WERI-Rb-1 (cell line): Measurements from ENCODE around the gene LOXHD1.
A peak's percentile ranks its signal among the peaks of the same experiment; 100 is the strongest.

ENCODE experiments used
- DNase-seq: peaks from one replicate; pipeline ENCODE4 v3.0.0-alpha.2; 2020
- H3K27ac ChIP-seq: fragments of 250-450 bp; sonication (Bioruptor Pico); 2 replicates; pipeline ENCODE4 v1.5.1; 2020; ENCODE audit warnings: mild to moderate bottlenecking, moderate library complexity
- H3K27me3 ChIP-seq: fragments of 250-450 bp; sonication (Bioruptor Pico); 2 replicates; pipeline ENCODE4 v1.5.1; 2021; ENCODE audit warnings: mild to moderate bottlenecking, low read depth, moderate library complexity; ENCODE audit not compliant: insufficient read depth, severe bottlenecking
- H3K36me3 ChIP-seq: fragments of 250-450 bp; sonication (Bioruptor Pico); 2 replicates; pipeline ENCODE4 v1.5.1; 2020; ENCODE audit warnings: mild to moderate bottlenecking, moderate library complexity
- H3K4me3 ChIP-seq: 2 replicates; pipeline ENCODE4 v1.5.1; 2011; ENCODE audit warnings: low read depth, mild to moderate bottlenecking, control low read depth, low read length
- H3K9me3 ChIP-seq: fragments of 250-450 bp; sonication (Bioruptor Pico); 2 replicates; pipeline ENCODE4 v1.5.1; 2021; ENCODE audit warnings: mild to moderate bottlenecking, moderate library complexity; ENCODE audit not compliant: severe bottlenecking
- CTCF ChIP-seq: IDR thresholded peaks from 2 replicates; pipeline ENCODE4 v1.5.1; 2011; ENCODE audit warnings: low read depth, mild to moderate bottlenecking, control low read depth, inconsistent platforms, low read length

Gene LOXHD1

GRCh38 chr18:46630160-46630559 is 26.9 kb downstream of the LOXHD1 start:
- no peaks in the 10 kb centered on the region for H3K9me3 ChIP-seq
- TF ChIP-seq CTCF, result no peak
- no peaks in the 10 kb centered on the region for H3K27me3 ChIP-seq
- no peak for DNase-seq
- H3K27ac ChIP-seq, result no peak overlapping the region
- no peaks in the 10 kb centered on the region for H3K36me3 ChIP-seq
- H3K4me3 ChIP-seq, result no peak overlapping the region

DNA sequence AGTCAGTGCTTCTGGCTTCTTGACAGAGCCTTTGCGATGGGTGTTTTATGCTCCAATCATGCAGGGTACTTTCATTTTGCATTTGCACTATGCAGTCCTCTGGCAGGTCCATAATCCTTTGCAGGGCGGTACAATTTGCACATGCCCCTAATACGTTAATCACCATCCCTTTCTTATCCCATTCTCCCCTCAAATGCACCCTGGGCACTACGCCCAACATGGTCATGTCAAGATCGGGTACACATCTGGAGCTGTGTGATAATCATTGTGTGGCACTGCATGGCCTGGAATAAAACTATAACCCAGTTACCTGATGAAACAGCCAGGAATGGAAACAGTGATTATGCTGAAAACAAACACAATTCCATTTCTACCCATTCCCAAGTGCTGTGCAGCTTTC is 27.7 kb downstream of the LOXHD1 start:
- Histone ChIP-seq H3K4me3 (no peak overlapping the region), H3K9me3 (no peaks in the 10 kb centered on the region), H3K36me3 (no peaks in the 10 kb centered on the region), H3K27me3 (no peaks in the 10 kb centered on the region), H3K27ac (no peak overlapping the region)
- TF ChIP-seq CTCF, result no peak
- no peak for DNase-seq

DNA sequence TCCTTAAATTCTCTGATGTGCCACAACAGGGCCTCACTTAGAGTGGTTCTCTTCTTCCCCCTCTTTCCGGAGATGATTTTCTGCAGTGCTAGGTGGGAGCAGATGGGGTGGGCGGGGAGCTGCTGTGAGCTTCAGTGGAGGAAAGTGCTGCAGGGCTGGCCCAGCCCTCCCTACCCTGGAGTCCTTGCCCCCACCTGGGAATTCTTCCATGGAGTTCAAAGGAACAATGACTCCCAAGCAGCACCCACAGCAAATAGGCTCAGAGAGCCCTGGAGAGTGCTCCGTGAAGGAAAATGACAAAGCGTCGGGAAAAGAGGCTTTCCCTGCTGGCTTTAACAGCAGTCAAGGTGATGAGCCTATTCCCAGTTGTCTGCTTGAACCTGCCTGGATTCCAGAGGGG is 28.8 kb downstream of the LOXHD1 start:
- H3K27me3 ChIP-seq, result no peaks in the 10 kb centered on the region
- TF ChIP-seq CTCF, result no peak
- H3K27ac ChIP-seq, result no peak overlapping the region
- no peak overlapping the region for H3K4me3 ChIP-seq
- H3K9me3 ChIP-seq, result no peaks in the 10 kb centered on the region
- no peaks in the 10 kb centered on the region for H3K36me3 ChIP-seq
- peak; percentile 50 for DNase-seq

DNA sequence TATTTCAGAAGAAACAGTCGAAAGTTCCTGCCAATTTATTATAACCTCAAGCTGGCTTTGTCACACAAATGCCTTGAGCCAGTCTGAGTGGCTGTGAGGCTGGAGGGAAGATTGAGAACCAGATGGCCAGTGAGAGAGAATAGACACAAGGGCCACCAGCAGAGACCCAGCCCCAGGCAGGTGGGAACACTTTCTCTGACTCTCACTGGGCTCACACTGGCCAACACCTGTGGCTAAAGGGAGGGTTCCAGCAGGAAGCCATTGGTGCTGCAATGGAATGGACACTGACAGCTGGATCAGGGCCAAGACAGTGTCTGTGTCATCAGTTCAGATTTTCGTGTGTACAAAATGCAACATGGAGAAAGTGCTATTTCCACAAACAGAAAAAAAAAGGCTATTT is 29.9 kb downstream of the LOXHD1 start:
- Histone ChIP-seq H3K36me3 (no peaks in the 10 kb centered on the region), H3K27me3 (no peaks in the 10 kb centered on the region), H3K27ac (no peak overlapping the region), H3K4me3 (no peak overlapping the region), H3K9me3 (no peaks in the 10 kb centered on the region)
- no peak for TF ChIP-seq CTCF
- DNase-seq, result peak; percentile 56

- Histone ChIP-seq H3K36me3 (no peaks in the 10 kb centered on the region), H3K27ac (no peak overlapping the region), H3K4me3 (no peak overlapping the region), H3K27me3 (no peaks in the 10 kb centered on the region), H3K9me3 (no peaks in the 10 kb centered on the region)
- no peak for DNase-seq
- no peak for TF ChIP-seq CTCF
Measured at GRCh38 chr18:46625069-46625468, 32.0 kb downstream of the LOXHD1 start.

- TF ChIP-seq CTCF, result no peak
- Histone ChIP-seq H3K9me3 (no peaks in the 10 kb centered on the region), H3K27me3 (no peaks in the 10 kb centered on the region), H3K27ac (no peak overlapping the region), H3K36me3 (no peaks in the 10 kb centered on the region), H3K4me3 (no peak overlapping the region)
- DNase-seq, result no peak
Measured at GRCh38 chr18:46624127-46624526, 32.9 kb downstream of the LOXHD1 start.
